ENCODE data around the gene KRTAP16-1.
"Not testable (repeated sequence)": the region's sequence is repeated elsewhere in the genome, so short reads cannot be mapped to it uniquely, and the experiment has no call there.

KRTAP16-1 gene

GRCh38 chr17:41308918-41309359, at the start of gene KRTAP16-1:
Gene KRTAP16-1 (minus strand): TSS chr17:41309309. CDS start chr17:41309253, 56 bp downstream.
- in situ Hi-C loops (cut with MboI; ENCODE audit: low sequenced_read_pairs): no loop called here

GRCh38 chr17:41354536-41354935, 45.4 kb upstream of the KRTAP16-1 start:
- in situ Hi-C loops (cut with MboI; ENCODE audit: low sequenced_read_pairs): no loop called here

- in situ Hi-C loops (cut with MboI; ENCODE audit: low sequenced_read_pairs): no loop called here
Observed at GRCh38 chr17:41352597-41353366, 43.7 kb upstream of the KRTAP16-1 start.

GRCh38 chr17:41351177-41351576, 42.1 kb upstream of the KRTAP16-1 start:
- in situ Hi-C loops (cut with MboI; ENCODE audit: low sequenced_read_pairs): no loop called here

- in situ Hi-C loops (cut with MboI; ENCODE audit: low sequenced_read_pairs): not testable (repeated sequence)
Observed at GRCh38 chr17:41350381-41350878, 41.3 kb upstream of the KRTAP16-1 start, which contains the start of gene KRT33A. Gene KRT33A (minus strand): TSS chr17:41350828. CDS start chr17:41350767, 61 bp downstream.

- in situ Hi-C loops (cut with MboI; ENCODE audit: low sequenced_read_pairs): no loop called here
Observed at GRCh38 chr17:41347869-41348760, 39.0 kb upstream of the KRTAP16-1 start.

- in situ Hi-C loops (cut with MboI; ENCODE audit: low sequenced_read_pairs): not testable (repeated sequence)
Observed at GRCh38 chr17:41346421-41346820, 37.3 kb upstream of the KRTAP16-1 start.

- in situ Hi-C loops (cut with MboI; ENCODE audit: low sequenced_read_pairs): no loop called here
Observed at GRCh38 chr17:41345992-41346391, 36.9 kb upstream of the KRTAP16-1 start.

GRCh38 chr17:41343029-41343428, 33.9 kb upstream of the KRTAP16-1 start:
- in situ Hi-C loops (cut with MboI; ENCODE audit: low sequenced_read_pairs): no loop called here

GRCh38 chr17:41340934-41341861, 32.1 kb upstream of the KRTAP16-1 start:
- in situ Hi-C loops (cut with MboI; ENCODE audit: low sequenced_read_pairs): no loop called here

- in situ Hi-C loops (cut with MboI; ENCODE audit: low sequenced_read_pairs): no loop called here
Observed at GRCh38 chr17:41340494-41340893, 31.4 kb upstream of the KRTAP16-1 start.

- in situ Hi-C loops (cut with MboI; ENCODE audit: low sequenced_read_pairs): no loop called here
Observed at GRCh38 chr17:41339571-41340172, 30.6 kb upstream of the KRTAP16-1 start.

GRCh38 chr17:41338961-41339485, 29.9 kb upstream of the KRTAP16-1 start:
- in situ Hi-C loops (cut with MboI; ENCODE audit: low sequenced_read_pairs): no loop called here

GRCh38 chr17:41335747-41336146, 26.6 kb upstream of the KRTAP16-1 start:
- in situ Hi-C loops (cut with MboI; ENCODE audit: low sequenced_read_pairs): no loop called here

- in situ Hi-C loops (cut with MboI; ENCODE audit: low sequenced_read_pairs): no loop called here
Observed at GRCh38 chr17:41334385-41335305, 25.5 kb upstream of the KRTAP16-1 start.

- in situ Hi-C loops (cut with MboI; ENCODE audit: low sequenced_read_pairs): no loop called here
Observed at GRCh38 chr17:41333836-41334235, 24.7 kb upstream of the KRTAP16-1 start.

GRCh38 chr17:41333098-41333497, 24.0 kb upstream of the KRTAP16-1 start:
- in situ Hi-C loops (cut with MboI; ENCODE audit: low sequenced_read_pairs): no loop called here

- in situ Hi-C loops (cut with MboI; ENCODE audit: low sequenced_read_pairs): no loop called here
Observed at GRCh38 chr17:41332239-41332638, 23.1 kb upstream of the KRTAP16-1 start.

- in situ Hi-C loops (cut with MboI; ENCODE audit: low sequenced_read_pairs): no loop called here
Observed at GRCh38 chr17:41331606-41332005, 22.5 kb upstream of the KRTAP16-1 start.
